NCI-H2029 treated with DMSO at 0.1 percent for 48 hours (cell line): ENCODE data around the gene SMIM1.

Source experiments
- DNase-seq: peaks from one replicate; lab custom pipeline; 2025; lab: John Stamatoyannopoulos, UW

Gene SMIM1

DNA sequence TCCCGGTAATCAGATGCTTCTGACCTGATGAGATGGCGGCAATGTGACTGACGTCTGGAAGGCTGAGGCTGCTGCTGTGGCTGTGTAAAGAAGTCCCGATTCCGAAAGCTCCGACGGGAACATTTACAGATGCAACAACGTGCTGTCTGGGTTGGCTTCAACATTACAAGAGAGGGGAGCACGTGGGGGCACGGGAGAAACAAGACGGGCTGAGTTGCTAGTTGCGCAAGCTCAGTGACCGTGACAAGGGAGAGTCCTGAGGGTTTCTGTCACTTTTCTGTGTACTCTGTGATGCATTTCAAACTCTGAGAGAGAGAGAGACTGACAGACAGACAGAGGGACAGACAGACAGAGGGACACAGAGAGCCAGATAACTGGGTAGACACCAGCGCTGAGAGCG lies 49.4 kb downstream of the SMIM1 start:
- DNase-seq = no peak

DNA sequence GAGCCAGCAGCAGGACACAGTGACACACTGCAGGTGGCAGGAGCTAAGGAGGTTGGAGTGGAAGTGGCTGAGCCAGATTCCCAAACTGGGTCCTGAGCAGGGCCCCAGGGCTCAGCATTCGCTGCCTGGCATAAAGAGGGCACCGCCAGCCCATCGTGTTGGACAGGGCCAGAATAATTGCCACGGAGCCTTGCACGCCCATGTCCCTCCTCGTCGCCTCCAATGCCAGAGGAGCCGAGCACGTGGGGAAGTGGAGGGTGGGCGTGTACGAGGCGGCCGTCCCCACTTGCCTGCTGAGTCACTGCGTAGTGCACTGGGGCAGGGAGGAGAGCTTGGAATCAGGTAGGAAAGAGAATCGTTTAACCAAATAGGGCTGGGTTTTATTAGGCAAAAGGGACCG lies 49.9 kb downstream of the SMIM1 start:
- no peak for DNase-seq

DNA sequence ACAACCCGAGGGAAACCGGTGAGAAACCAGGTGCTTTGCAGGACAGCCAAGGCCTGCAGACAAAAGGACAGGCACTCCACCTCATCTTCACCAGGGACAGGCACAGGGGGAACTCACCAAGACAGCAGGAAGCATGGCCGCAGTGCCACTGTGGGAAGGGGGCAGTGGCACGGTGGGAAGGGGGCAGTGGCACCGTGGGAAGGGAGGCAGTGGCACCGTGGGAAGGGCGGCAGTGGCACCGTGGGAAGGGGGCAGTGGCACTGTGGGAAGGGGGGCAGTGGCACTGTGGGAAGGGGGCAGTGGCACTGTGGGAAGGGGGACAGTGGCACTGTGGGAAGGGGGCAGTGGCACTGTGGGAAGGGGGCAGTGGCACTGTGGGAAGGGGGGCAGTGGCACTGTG lies 52.1 kb downstream of the SMIM1 start:
- no peak for DNase-seq

DNA sequence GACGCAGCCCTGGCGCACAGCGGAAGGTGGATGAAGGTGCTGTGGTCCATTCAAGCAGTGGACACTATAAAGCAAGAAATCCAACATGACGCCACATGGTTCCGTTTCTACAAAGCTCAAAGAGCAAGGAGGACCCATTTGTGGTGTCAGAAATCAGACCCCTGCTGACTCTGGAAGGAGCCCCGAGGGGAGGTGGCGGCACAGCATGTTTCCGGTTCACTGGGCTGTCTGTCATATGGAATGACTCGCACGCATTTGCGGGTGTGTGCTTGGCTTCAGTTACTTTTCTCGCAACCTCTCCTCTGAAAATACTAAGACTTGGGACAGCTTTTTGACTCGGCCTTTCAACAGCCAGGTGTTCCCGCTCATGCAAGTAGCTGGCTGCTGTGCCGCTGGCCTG lies 52.8 kb downstream of the SMIM1 start:
- no peak for DNase-seq
